ENCODE data around the gene C2CD3.
A peak's percentile ranks its signal among the peaks of the same experiment; 100 is the strongest.

Gene C2CD3, protein sequence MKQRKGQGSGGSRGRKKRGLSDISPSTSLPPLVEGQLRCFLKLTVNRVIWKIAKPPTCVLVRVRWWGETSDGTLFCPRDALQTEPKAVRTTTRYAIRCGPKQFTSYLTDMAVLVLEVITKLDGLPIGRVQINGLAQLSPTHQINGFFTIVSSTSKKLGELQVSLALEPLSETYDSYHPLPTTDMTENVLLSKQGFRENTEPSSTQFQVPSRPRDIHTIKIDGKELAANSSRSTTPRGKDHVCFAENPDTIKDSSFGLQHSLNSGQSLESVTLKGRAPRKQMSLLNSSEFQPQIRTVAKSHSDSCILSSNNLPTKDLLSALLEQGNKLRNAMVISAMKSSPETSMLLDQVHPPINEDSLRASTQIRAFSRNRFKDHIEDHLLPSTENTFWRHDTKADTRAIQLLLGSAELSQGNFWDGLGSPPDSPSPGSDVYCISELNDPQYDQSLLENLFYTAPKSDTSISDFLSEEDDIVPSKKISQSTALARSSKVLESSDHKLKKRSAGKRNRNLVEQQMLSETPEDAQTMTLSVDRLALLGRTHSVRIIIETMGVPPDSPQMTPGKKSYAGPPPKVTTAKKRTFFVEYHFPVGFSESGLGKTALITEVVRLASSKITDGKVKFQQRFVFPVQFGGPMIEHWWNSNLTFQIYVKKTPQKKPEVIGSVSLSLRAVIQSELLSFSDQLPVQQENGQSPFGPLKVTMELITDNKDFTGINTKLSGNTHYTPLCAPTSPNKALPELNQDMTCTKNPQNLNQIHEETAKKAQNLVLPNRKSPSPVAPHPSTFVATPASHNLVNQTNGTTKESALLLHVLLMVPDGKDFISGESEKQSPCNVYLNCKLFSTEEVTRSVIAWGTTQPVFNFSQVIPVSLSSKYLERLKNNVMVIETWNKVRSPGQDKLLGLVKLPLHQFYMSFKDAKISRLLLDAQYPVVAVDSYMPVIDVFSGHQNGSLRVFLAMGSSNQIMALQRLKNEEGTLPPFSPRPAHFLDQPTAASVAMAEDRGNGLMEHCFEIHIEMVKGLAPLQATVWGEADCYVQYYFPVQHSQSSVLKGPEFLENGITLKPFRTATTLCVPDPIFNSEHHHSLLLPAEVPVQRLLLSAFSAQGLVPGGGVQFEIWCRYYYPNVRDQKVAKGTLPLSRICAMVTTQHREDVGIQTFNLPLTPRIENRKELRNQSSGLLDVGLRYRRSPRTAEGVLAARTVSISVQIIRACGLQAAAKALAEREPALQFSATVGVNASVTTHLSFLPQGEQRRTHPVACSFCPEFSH (N-terminal part only)

GRCh38 chr11:74170694-74171629, at the start of gene C2CD3, which contains the start of gene PPME1:
C2CD3 (minus strand) TSS chr11:74171002; CDS start chr11:74170792, 210 bp downstream.
PPME1 (plus strand) TSS chr11:74171289; CDS start chr11:74171422, 133 bp downstream.
- peak; percentile 99 for DNase-seq
- Histone ChIP-seq H3K9me3 (ENCODE audit: severe bottlenecking) (no peaks in the 10 kb centered on the region), H3K36me3 (peaks cover 47% of the 10 kb centered on the region), H3K4me3 (ENCODE audit: low read depth, low read length) (peak within 1 kb of the TSS; percentile 80), H3K27me3 (ENCODE audit: insufficient read depth, low read depth, severe bottlenecking) (no peaks in the 10 kb centered on the region), H3K27ac (peak within 1 kb of the TSS; percentile 79)
- peak; percentile 19; the same call in 1 of the 2 replicates for TF ChIP-seq CTCF (IDR thresholded peaks at IDR 0.05; ENCODE audit: low read depth, low read length)

DNA sequence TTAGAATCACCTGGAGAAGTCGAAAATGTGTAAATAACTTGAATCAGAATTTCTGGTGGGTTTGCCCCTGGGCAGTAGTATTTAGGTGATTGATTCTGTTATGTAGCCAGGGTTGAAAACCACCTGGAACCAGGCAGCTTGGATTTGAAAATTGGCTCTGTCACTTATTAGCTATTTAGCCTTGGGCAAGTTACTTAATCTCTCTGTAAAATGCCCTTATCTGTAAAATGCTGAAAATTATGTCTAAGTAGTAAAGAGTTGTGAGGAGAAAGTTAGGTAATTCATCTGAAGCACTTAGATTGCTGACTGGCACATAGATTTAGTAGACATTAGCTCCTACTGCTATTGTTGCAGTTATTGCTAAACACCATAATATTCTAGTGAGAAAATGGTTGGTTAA, 49.6 kb upstream of the C2CD3 start:
- no peak for TF ChIP-seq CTCF (IDR thresholded peaks at IDR 0.05; ENCODE audit: low read depth, low read length)
- Histone ChIP-seq H3K27me3 (ENCODE audit: insufficient read depth, low read depth, severe bottlenecking) (no peaks in the 10 kb centered on the region), H3K9me3 (ENCODE audit: severe bottlenecking) (no peaks in the 10 kb centered on the region), H3K4me3 (ENCODE audit: low read depth, low read length) (no peak overlapping the region), H3K36me3 (peaks cover 7% of the 10 kb centered on the region; the same call in 1 of the 2 replicates), H3K27ac (no peak overlapping the region)
- no peak for DNase-seq

GRCh38 chr11:74212533-74212932, 41.7 kb upstream of the C2CD3 start:
- no peak for TF ChIP-seq CTCF (IDR thresholded peaks at IDR 0.05; ENCODE audit: low read depth, low read length)
- Histone ChIP-seq H3K27ac (no peak overlapping the region), H3K36me3 (peaks cover 32% of the 10 kb centered on the region), H3K27me3 (ENCODE audit: insufficient read depth, low read depth, severe bottlenecking) (no peaks in the 10 kb centered on the region), H3K4me3 (ENCODE audit: low read depth, low read length) (no peak overlapping the region), H3K9me3 (ENCODE audit: severe bottlenecking) (no peaks in the 10 kb centered on the region)
- no peak for DNase-seq

DNA sequence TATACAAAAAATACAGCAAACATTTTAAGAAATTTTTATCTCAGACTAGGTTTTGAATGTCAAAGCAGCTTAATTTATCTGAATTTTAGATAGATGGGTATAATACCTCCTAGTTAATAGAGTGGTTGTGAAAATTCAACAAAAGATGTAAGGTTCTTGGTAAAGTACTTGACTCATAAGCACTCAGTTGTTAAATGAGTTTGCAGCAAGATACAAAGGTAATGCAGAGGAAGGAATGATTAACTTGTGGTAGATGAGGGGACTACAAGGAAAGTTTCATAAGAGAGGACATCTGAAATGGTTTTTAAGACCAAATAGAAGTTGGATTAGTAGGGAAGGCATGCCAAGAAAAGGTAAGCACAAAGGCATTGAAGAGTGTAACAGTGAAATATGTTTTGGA, 37.7 kb upstream of the C2CD3 start:
- no peak for TF ChIP-seq CTCF (IDR thresholded peaks at IDR 0.05; ENCODE audit: low read depth, low read length)

More for the DNA sequence above, 37.7 kb upstream of the C2CD3 start:
- Histone ChIP-seq H3K27ac (no peak overlapping the region), H3K36me3 (peaks cover 28% of the 10 kb centered on the region), H3K9me3 (ENCODE audit: severe bottlenecking) (no peaks in the 10 kb centered on the region), H3K4me3 (ENCODE audit: low read depth, low read length) (no peak overlapping the region), H3K27me3 (ENCODE audit: insufficient read depth, low read depth, severe bottlenecking) (no peaks in the 10 kb centered on the region)
- DNase-seq, result no peak
